ENCODE results near the gene VARS2. TPM values are rescaled to one million over a fixed set of nuclear protein-coding genes. Genes with fewer than 3 reads are reported as not detected.

The VARS2 gene
- polyA plus RNA-seq, 3 donors from 2014 or later, result 12.0 to 17.5 (median 12.6) TPM

DNA sequence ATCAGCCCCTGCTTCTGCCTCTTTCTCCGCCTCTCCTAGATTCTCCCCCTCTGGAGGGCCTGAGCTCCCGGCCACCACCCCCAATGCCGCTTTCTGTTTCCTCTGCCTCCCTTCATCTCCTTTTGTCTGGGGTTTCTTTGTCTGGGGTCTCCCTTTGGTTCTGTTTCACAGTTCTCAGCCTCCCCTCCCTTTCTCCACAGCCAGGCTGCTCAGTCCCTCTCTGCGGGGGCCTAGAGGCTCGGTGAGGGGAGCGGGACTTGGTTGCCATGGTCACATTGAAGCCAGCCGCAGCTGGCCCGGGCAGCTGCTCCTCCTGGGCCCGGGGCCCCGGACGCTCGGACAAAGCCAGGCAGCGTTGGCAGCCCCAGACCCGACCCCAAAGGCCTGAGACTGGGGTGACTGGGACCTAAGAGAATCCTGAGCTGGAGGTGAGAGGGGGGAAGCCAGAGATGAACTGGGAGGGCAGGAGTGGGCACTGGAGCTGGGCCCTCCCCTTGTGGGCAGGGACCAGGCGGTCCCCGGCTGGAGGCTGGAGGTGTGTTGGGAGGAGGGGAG is 33.3 kb upstream of the VARS2 start:
- no peak overlapping the region for H3K4me3 Mint-ChIP-seq

DNA sequence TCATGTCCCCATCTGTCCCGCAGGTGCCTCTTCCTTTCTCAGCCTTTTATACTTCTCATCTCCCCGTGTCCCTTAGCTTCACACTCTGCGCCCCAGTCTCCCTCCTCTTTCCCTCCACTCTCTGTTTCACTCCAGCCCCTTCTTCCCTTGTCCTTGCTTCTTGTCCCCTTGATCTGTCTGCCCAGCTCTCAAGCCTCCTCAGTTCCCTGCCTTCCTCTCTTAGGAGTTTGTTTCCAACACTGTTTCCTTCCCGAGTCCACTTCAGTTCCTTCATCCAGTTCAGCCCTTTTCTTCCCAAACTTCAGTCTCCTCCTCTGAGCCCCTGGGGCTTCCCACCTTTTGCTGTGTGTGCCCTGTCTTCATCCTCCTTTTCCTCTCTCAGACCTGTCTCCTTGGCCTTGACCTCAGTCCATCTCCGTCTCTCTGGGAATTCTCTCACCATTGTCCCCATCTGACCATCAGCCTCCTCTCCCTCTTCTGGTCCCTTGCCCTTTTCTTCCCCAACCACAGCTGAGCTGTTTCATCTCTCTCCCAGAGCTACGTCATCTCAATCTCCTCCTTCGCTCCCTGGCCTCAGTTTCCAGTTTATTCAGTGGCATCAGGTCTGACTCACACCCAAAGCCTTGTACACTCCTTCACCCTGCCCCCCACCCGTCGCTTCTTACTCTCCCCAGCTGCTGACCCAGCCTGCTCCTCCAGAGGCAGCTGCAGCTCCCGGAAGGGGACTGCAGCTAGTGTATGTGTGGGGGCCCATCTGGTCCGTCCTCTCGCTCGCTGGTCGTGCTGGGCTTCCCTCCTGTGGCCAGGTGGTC is 32.4 kb upstream of the VARS2 start:
- peaks cover 0 to 4% (median 0%) of the 10 kb centered on the region in 3 donors for H3K36me3 Mint-ChIP-seq
- no peak for DNase-seq
- H3K27me3 Mint-ChIP-seq (ENCODE audit: low read depth in 3 of 3), result peaks cover 2 to 12% (median 7%) of the 10 kb centered on the region in 3 donors
- peak overlapping the region in 3 of 5 donors; percentile 8 to 64 (median 23) for H3K4me3 Mint-ChIP-seq
- no peaks in the 10 kb centered on the region for H3K9me3 Mint-ChIP-seq
- peak overlapping the region in 3 of 6 donors; percentile 31 to 74 (median 43) for H3K27ac Mint-ChIP-seq
- H3K4me1 Mint-ChIP-seq, result peaks cover 15 to 24% of the 10 kb centered on the region in 2 donors

More for the DNA sequence above, 33.3 kb upstream of the VARS2 start:
- Mint-ChIP-seq H3K4me1 (peaks cover 10 to 21% of the 10 kb centered on the region in 2 donors), H3K27me3 (ENCODE audit: low read depth in 3 of 3) (peaks cover 2 to 12% (median 4%) of the 10 kb centered on the region in 3 donors), H3K9me3 (no peaks in the 10 kb centered on the region), H3K27ac (no peak overlapping the region), H3K36me3 (peaks cover 0 to 4% (median 0%) of the 10 kb centered on the region in 3 donors)
- no peak for DNase-seq

DNA sequence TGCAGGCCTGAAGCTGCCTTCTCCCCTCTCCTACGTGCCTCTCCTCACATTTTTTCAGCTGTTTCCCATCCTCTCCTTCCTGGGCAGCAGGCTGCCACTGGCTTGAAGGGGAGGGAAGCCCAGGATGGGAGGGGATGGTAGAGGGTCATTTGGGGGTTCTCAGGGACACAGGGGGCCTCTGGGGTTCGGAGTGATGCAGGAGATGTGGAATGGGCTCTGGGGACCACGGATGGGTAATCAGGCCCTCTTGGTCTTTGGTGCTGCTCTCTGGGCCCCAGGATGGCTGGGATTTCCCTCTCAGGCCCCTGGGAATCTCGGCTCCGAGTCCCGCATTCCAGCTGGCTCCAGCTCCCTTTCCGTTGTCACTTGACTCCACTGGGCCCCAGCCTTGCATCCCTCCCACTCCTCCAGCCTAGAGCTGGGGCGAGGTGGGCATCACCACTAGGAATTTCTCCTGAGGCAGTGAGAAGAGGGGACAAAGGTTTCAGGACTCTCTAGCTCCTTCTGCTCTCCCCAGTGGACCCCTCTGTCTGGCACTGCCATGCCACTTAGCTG is 31.8 kb upstream of the VARS2 start:
- DNase-seq, result no peak
- H3K27ac Mint-ChIP-seq, result peak overlapping the region in 1 of 6 donors; percentile 74
- no peak overlapping the region for H3K4me3 Mint-ChIP-seq
- H3K4me1 Mint-ChIP-seq, result peaks cover 13 to 22% of the 10 kb centered on the region in 2 donors
- no peaks in the 10 kb centered on the region for H3K9me3 Mint-ChIP-seq
- peaks cover 2 to 12% (median 7%) of the 10 kb centered on the region in 3 donors for H3K27me3 Mint-ChIP-seq (ENCODE audit: low read depth in 3 of 3)
- H3K36me3 Mint-ChIP-seq, result peaks cover 0 to 4% (median 0%) of the 10 kb centered on the region in 3 donors

DNA sequence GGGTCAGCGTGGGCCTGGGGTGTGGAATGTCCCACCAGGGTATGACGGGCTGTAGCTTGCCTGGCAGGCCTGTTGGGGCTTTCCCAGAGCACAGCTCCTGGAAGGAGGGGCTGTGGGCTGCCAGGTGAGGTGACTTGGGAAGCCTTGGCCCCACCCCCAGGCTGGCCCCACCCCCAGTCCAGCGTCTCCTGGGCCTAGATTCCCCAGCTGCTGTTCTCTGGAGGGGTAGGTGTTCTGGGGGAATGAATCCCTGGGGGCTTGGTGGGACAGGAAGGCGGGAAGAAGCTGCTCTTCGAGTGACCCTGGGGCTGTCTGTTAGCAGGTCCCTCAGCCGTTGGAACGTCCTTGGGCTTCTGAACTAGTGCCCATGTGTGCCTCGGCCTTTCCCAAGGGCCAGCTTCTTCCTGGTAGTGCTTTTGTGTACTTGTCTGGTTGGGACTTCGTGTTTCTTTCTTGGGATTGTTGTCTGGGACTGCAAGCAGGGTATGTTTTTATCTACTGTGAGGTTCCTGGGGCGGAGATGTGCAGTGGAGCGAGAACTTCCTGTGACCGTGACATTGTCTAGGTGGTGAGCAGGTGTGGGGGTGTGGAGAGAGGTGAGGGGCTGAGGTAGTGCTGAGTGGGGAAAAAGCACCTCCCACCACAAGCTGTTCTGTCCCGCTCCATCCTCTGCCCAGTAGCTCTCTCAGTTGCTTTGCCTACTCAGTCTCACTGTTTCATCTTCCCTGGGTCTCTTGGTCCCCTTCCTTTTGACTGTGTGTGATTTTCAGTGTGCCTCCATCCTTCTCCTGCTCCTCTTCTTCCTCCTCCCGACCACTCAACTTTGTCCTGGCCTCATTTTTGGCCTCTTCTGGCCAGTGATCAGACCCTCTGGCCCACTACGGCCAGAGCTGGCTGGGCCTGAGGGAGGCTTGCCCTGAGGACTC is 31.0 kb upstream of the VARS2 start:
- H3K27me3 Mint-ChIP-seq (ENCODE audit: low read depth in 3 of 3), result peaks cover 2 to 12% (median 7%) of the 10 kb centered on the region in 3 donors
- H3K4me1 Mint-ChIP-seq, result peaks cover 6 to 16% of the 10 kb centered on the region in 2 donors
- H3K9me3 Mint-ChIP-seq, result no peaks in the 10 kb centered on the region
- peaks cover 0 to 4% (median 0%) of the 10 kb centered on the region in 3 donors for H3K36me3 Mint-ChIP-seq
- H3K4me3 Mint-ChIP-seq, result peak overlapping the region; percentile 47 to 82 (median 73)
- peak overlapping the region in 1 of 6 donors; percentile 52 for H3K27ac Mint-ChIP-seq
- DNase-seq, result no peak

DNA sequence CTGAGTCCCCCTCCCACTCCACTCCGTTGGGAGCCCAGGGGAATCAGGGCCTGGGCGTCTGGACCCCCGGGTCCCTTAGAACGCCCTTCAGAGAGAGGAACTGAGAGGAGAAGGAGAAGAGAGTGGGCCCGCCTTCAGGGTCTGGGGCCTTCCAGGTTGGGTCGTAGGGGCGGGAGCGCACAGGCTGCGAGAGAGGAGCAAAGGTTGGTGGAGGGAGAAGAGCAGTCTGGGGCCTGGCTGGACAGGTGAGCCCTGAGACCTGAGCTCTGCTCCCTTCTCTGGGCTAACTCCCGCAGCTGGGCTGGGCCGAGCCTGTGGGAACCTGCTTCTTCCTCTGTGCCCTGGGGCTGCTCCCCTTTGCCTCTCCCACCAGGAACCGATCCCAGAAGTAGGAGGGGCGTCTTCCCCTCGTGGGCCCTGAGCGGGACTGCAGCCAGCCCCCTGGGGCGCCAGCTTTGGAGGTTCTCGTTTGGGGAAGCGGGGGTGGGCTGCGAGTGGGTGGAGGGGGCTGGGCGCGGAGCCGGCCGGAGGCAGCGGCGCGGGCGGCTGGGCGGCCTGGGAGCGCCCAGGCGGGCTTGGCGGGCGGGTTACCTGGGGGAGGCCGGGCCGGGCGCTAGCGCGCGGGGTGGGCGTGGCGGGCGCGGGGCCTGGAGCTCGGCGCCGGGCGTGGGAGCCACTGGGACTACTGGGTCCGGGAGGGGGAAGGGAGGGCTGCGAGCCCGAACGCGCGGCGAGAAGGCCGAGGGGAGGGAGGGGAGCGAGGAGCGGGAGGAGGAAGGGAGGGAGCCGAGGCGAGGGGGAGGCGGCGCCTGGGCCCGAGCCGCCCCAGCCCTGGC is 30.1 kb upstream of the VARS2 start, which contains the start of gene DDR1:
DDR1 (plus strand) TSS at position 835 of the 836 bp plus-strand sequence. CDS start 4,211 bp downstream, outside the sequence.
- H3K4me3 Mint-ChIP-seq, result peak within 1 kb of the TSS; percentile 79 to 86 (median 79)
- H3K36me3 Mint-ChIP-seq, result peaks cover 0 to 4% (median 0%) of the 10 kb centered on the region in 3 donors
- peak; percentile 21 to 38 (median 35) for DNase-seq
- peaks cover 2 to 12% (median 6%) of the 10 kb centered on the region in 3 donors for H3K27me3 Mint-ChIP-seq (ENCODE audit: low read depth in 3 of 3)
- peaks cover 6 to 16% of the 10 kb centered on the region in 2 donors for H3K4me1 Mint-ChIP-seq
- no peaks in the 10 kb centered on the region for H3K9me3 Mint-ChIP-seq
- H3K27ac Mint-ChIP-seq, result peak within 1 kb of the TSS in 3 of 6 donors; percentile 13 to 83 (median 20)

DNA sequence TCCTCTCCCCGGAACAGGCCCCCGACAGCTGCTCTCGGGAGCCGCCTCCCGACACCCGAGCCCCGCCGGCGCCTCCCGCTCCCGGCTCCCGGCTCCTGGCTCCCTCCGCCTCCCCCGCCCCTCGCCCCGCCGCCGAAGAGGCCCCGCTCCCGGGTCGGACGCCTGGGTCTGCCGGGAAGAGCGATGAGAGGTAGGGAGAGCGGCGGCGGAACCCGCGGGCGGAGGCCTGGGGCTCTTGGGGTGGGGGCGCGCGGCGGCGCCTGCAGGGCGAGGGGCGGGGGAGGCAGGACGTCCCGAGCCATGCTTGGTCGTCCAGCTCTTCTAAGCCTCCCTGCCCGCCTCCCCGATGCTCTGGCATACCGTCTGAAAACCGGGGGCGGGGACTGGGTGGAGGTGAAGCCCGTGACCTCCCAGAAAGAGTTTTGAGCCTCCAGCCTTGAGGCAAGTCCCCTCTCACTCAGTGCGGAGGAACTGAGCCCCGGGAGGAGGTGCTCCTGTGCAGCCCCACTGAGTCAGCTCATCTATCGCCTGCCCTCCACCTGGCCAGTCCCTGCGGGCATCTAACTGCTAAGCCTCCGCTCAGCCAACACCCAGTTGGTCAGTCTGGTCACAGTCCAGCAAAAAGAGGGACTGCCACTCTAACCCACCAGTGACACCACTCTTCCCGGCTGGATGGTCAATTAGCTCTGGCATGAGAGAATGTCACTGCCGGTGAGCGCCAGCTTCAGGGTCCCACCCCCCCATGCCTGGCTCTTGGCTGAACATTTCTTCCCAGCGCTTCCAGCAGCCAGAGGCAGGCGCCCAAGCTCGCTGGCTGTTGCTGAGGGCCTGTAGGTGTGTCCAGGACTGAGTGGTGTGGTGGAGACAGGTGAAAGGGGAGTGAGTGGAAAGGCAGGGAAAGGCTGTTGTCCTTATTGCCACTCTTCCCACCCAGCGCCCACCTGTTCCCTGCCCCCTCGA is 29.2 kb upstream of the VARS2 start:
- no peaks in the 10 kb centered on the region for H3K9me3 Mint-ChIP-seq
- peak in 2 of 3 donors; percentile 14 to 26 for DNase-seq
- peak overlapping the region in 3 of 6 donors; percentile 13 to 73 (median 20) for H3K27ac Mint-ChIP-seq
- H3K27me3 Mint-ChIP-seq (ENCODE audit: low read depth in 3 of 3), result peaks cover 2 to 12% (median 5%) of the 10 kb centered on the region in 3 donors
- peak overlapping the region; percentile 79 to 86 (median 79) for H3K4me3 Mint-ChIP-seq
- H3K36me3 Mint-ChIP-seq, result peaks cover 3 to 8% (median 5%) of the 10 kb centered on the region in 3 donors
- H3K4me1 Mint-ChIP-seq, result peaks cover 6 to 16% of the 10 kb centered on the region in 2 donors

DNA sequence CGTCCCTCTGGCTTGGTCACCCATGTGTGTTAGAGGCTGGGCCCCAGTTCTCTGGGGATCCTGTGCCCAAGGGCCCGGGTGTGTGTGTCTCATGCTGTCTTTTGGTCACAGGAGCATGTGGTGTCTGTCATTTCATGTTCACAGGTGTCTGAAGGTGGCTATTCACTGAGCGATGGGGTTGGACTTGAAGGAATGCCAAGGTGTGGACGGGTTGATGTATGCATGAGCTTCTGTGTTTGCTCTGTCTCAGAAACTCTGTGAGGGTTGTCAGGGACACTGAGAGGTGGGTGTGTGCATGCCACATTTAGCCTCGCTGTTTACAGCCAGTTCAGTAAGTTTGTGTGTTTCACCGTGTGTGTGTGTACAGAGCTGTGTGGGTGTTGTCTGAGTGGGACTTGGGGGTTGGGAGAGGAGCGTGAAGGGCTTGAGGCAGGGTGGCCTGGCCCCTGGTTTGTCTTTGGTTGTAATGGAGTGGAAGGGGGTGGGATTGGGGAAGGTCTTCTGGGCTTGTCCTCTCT is 28.5 kb upstream of the VARS2 start:
- no peak for DNase-seq
- Mint-ChIP-seq H3K4me3 (peak overlapping the region; percentile 79 to 86 (median 79)), H3K4me1 (peaks cover 6 to 16% of the 10 kb centered on the region in 2 donors), H3K27ac (peak overlapping the region in 2 of 6 donors; percentile 13 to 31), H3K9me3 (no peaks in the 10 kb centered on the region), H3K36me3 (peaks cover 5 to 9% (median 5%) of the 10 kb centered on the region in 3 donors), H3K27me3 (ENCODE audit: low read depth in 3 of 3) (peaks cover 0 to 12% (median 6%) of the 10 kb centered on the region in 3 donors)

DNA sequence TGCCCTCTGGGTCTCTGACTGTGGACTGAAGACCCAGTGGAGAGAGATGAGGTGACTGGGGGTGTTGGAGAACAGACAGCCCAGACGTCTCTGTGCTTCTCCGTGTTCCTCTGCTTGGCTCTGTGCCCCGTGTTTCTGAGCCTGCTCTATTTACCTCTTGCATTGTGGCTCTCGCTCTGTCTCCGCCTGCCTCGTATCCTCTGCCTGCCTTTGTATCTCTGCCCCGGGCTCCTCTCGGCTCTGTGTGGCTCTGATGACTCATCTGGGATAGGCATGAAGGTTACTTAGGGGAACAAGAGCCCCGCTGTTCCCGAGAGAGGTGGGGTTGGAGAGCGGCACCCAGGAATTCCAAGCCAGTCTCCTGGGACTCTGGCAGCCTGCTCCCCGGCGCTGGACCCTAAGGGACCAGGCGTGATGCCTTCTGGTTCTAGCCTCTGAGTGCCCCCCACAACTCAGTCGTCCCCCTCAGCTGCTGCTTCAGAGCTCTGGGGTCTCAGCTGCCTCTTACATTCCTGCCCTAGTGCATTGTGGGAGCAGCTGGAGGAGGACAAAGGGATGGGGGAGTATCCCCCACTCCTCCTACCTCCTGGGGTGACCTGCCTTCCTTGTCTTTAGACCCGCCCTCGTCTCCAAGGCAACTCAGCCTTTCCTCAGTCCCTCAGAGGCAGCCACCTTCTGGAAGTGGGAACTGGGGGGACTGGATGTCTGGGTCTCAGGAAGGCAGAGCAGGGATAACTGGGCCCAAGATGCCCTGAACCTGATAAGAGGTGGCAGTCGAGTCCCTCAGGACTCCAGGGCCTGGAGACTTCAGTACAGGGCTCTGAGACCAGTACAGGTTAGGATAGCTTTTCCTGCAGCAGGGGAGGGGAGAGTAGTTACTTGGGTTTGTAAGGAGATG is 27.8 kb upstream of the VARS2 start:
- Mint-ChIP-seq H3K4me3 (peak overlapping the region; percentile 79 to 86 (median 79)), H3K4me1 (peaks cover 6 to 16% of the 10 kb centered on the region in 2 donors), H3K27ac (peak overlapping the region in 2 of 6 donors; percentile 31 to 79), H3K9me3 (no peaks in the 10 kb centered on the region), H3K36me3 (peaks cover 5 to 9% (median 5%) of the 10 kb centered on the region in 3 donors), H3K27me3 (ENCODE audit: low read depth in 3 of 3) (peaks cover 0 to 11% (median 6%) of the 10 kb centered on the region in 3 donors)
- no peak for DNase-seq

DNA sequence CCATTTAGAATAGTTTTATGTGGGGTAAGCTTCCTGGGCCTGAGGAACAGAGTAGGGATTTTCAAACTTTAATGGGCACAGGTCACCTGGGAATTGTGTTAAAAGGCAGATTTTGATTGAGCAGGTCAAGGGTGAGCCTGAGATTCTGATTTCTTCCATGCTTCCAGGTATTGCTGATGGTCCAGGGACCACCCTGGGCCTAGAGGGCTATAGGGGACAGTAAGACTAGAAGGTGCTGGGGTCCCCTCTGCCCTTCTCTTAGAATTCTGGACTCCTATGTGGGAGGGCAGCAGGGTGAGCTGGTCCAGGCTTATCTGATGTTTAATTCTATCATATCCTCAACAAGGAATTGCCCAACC is 27.2 kb upstream of the VARS2 start:
- DNase-seq, result no peak
- Mint-ChIP-seq H3K36me3 (peaks cover 5 to 9% (median 5%) of the 10 kb centered on the region in 3 donors), H3K4me1 (peaks cover 6 to 16% of the 10 kb centered on the region in 2 donors), H3K9me3 (no peaks in the 10 kb centered on the region), H3K4me3 (peak overlapping the region in 2 of 5 donors; percentile 2 to 3), H3K27me3 (ENCODE audit: low read depth in 3 of 3) (peaks cover 0 to 10% (median 6%) of the 10 kb centered on the region in 3 donors), H3K27ac (no peak overlapping the region)

Measured in immature natural killer cell (primary cell).